HCT116 (cell line): Measurements from ENCODE around the gene SH3BGRL3. TPM values are rescaled to one million over a fixed set of nuclear protein-coding genes. Genes with fewer than 3 reads are reported as not detected.

Source experiments
- ATAC-seq: fragments of 200-7000 bp; cut with Tn5 transposase; 2 replicates; pipeline ENCODE4 v1.9.1; 2020; ENCODE audit warnings: mild to moderate bottlenecking, moderate library complexity
- BruUV-seq: library from RNA; stranded (reverse); fragments of 400-500 nt; replicated peaks from 2 replicates; lab custom pipeline; 2021; lab: Mats Ljungman, UMichigan
- CTCF ChIA-PET: fragments of 300-600 bp; sonication (Branson Sonifier 250); formaldehyde crosslinking; loops from one replicate; lab custom pipeline; 2021; ENCODE audit warnings: antibody characterized with exemption; lab: Charles Lee
- POLR2A ChIA-PET: fragments of 300-600, 350-600 bp; sonication (Branson Sonifier 250); formaldehyde crosslinking; loops from one replicate; lab custom pipeline; 2021; ENCODE audit warnings: antibody characterized with exemption; lab: Charles Lee
- RAD21 ChIA-PET, 2 experiments: fragments of 300-600 bp; sonication (Branson Sonifier 250); formaldehyde crosslinking; loops; one replicate each; lab custom pipeline; 2023; ENCODE audit warnings: low total read pairs in 2 of 2; ENCODE audit not compliant: uncharacterized antibody in 2 of 2, unreplicated experiment in 2 of 2, low non-redundant PET in 1 of 2; lab: Charles Lee
- DNase-seq: peaks from one replicate; pipeline ENCODE4 v3.0.0-alpha.2; 2010; ENCODE audit warnings: low read depth, low spot score
- H2AFZ ChIP-seq: fragments of 200-600 bp; shearing (Covaris generic), sonication (generic); 2 replicates; pipeline ENCODE4 v1.6.1; 2017; ENCODE audit warnings: low read depth, mixed run types, mixed read lengths, antibody characterized with exemption, low read length; ENCODE audit not compliant: poor library complexity, severe bottlenecking
- H3K27ac ChIP-seq: 2 replicates; pipeline ENCODE4 v1.5.1; 2012; ENCODE audit warnings: low read depth, low read length
- H3K27me3 ChIP-seq: fragments of 200-600 bp; sonication (generic); 2 replicates; pipeline ENCODE4 v1.6.1; 2016; ENCODE audit warnings: mixed run types, low read length, mixed read lengths; ENCODE audit not compliant: insufficient read depth
- H3K36me3 ChIP-seq, 2 experiments: fragments of 200-500 bp in 1 of 2; fragments of 200-600 bp in 1 of 2; sonication (Bioruptor generic) in 1 of 2; sonication (generic) in 1 of 2; 2 replicates each; pipeline versions ENCODE4 v1.5.1 to v1.6.1; 2014 to 2016; ENCODE audit warnings: low read length in 2 of 2, inconsistent platforms in 1 of 2, mixed read lengths in 1 of 2, mixed run types in 1 of 2; ENCODE audit not compliant: insufficient read depth in 2 of 2, control insufficient read depth in 1 of 2
- H3K4me1 ChIP-seq, 2 experiments: fragments of 200-600 bp in 1 of 2; sonication (generic) in 1 of 2; 2 replicates each; pipeline versions ENCODE4 v1.5.1 to v1.6.1; 2012 to 2017; ENCODE audit warnings: low read length in 2 of 2, inconsistent platforms in 1 of 2, mild to moderate bottlenecking in 1 of 2, mixed read lengths in 1 of 2, mixed run types in 1 of 2, moderate library complexity in 1 of 2; ENCODE audit not compliant: insufficient read depth in 2 of 2, control insufficient read depth in 1 of 2
- H3K4me2 ChIP-seq: fragments of 200-600 bp; sonication (generic); 2 replicates; pipeline ENCODE4 v1.6.1; 2017; ENCODE audit warnings: mixed run types, low read length, mixed read lengths
- H3K4me3 ChIP-seq, 2 experiments: fragments of 200-600 bp in 1 of 2; sonication (generic) in 1 of 2; replicated peaks in 1 of 2; 2 replicates each; pipeline ENCODE4 v1.5.1; 2011 to 2016; ENCODE audit warnings: low read length in 2 of 2, control low read depth in 1 of 2, low read depth in 1 of 2, mild to moderate bottlenecking in 1 of 2, mixed read lengths in 1 of 2, mixed run types in 1 of 2
- H3K79me2 ChIP-seq: fragments of 200-600 bp; sonication (generic); 2 replicates; pipeline ENCODE4 v1.6.1; 2017; ENCODE audit warnings: mild to moderate bottlenecking, mixed run types, low read length, moderate library complexity, mixed read lengths; ENCODE audit not compliant: insufficient read depth
- H3K9ac ChIP-seq: fragments of 200-600 bp; sonication (generic); 2 replicates; pipeline ENCODE4 v1.6.1; 2016; ENCODE audit warnings: low read length, mixed read lengths
- H3K9me2 ChIP-seq: fragments of 200-600 bp; sonication (generic), shearing (Covaris generic); 2 replicates; pipeline ENCODE4 v1.6.1; 2017; ENCODE audit warnings: mixed run types, mild to moderate bottlenecking, moderate library complexity; ENCODE audit not compliant: insufficient read depth
- H3K9me3 ChIP-seq, 2 experiments: fragments of 200-500 bp in 1 of 2; fragments of 200-600 bp in 1 of 2; sonication (Bioruptor generic) in 1 of 2; sonication (generic) in 1 of 2; 2 replicates each; pipeline ENCODE4 v1.6.1; 2014 to 2017; ENCODE audit warnings: low read length in 2 of 2, mixed read lengths in 2 of 2, inconsistent platforms in 1 of 2, low read depth in 1 of 2, mild to moderate bottlenecking in 1 of 2, mixed run types in 1 of 2, moderate library complexity in 1 of 2; ENCODE audit not compliant: control insufficient read depth in 1 of 2, insufficient read depth in 1 of 2
- H4K20me1 ChIP-seq: fragments of 200-600 bp; sonication (generic), shearing (Covaris generic); 2 replicates; pipeline ENCODE4 v1.6.1; 2017; ENCODE audit warnings: mixed run types, mild to moderate bottlenecking, moderate library complexity; ENCODE audit not compliant: insufficient read depth
- ATF3 ChIP-seq: IDR thresholded peaks from 2 replicates; pipeline ENCODE4 v1.6.1; 2012
- EGR1 ChIP-seq: IDR thresholded peaks from 2 replicates; pipeline ENCODE4 v1.6.1; 2012; ENCODE audit warnings: low read depth
- ELF1 ChIP-seq: IDR thresholded peaks from 2 replicates; pipeline ENCODE4 v1.6.1; 2012; ENCODE audit warnings: low read depth, borderline replicate concordance
- EZH2 ChIP-seq: fragments of 200-600 bp; sonication (generic); IDR thresholded peaks from 2 replicates; pipeline ENCODE4 v1.6.1; 2017; ENCODE audit warnings: antibody characterized with exemption, mixed run types
- EZH2phosphoT487 ChIP-seq: fragments of 200-600 bp; IDR thresholded peaks from 2 replicates; pipeline ENCODE4 v1.6.1; 2018; ENCODE audit warnings: antibody characterized with exemption, borderline replicate concordance
- FOSL1 ChIP-seq: IDR thresholded peaks from 2 replicates; pipeline ENCODE4 v1.6.1; 2012; ENCODE audit warnings: low read depth
- JUND ChIP-seq: IDR thresholded peaks from 2 replicates; pipeline ENCODE4 v1.6.1; 2012
- MAX ChIP-seq: IDR thresholded peaks from 2 replicates; pipeline ENCODE4 v1.6.1; 2012
- POLR2AphosphoS5 ChIP-seq: IDR thresholded peaks from 2 replicates; pipeline ENCODE4 v1.6.1; 2011; ENCODE audit warnings: mild to moderate bottlenecking, low read depth, low read length, moderate library complexity
- RAD21 ChIP-seq: IDR thresholded peaks from 2 replicates; pipeline ENCODE4 v1.6.1; 2012; ENCODE audit warnings: low read depth, mild to moderate bottlenecking
- REST ChIP-seq: IDR thresholded peaks from 2 replicates; pipeline ENCODE4 v1.6.1; 2012; ENCODE audit warnings: low read depth
- SIN3A ChIP-seq: IDR thresholded peaks from 2 replicates; pipeline ENCODE4 v1.6.1; 2012; ENCODE audit warnings: low read depth
- SP1 ChIP-seq: IDR thresholded peaks from 2 replicates; pipeline ENCODE4 v1.6.1; 2012; ENCODE audit warnings: low read depth
- SRF ChIP-seq: IDR thresholded peaks from 2 replicates; pipeline ENCODE4 v1.6.1; 2012; ENCODE audit warnings: low read depth
- YY1 ChIP-seq: IDR thresholded peaks from 2 replicates; pipeline ENCODE4 v1.6.1; 2011; ENCODE audit warnings: low read length, low read depth, moderate library complexity, mild to moderate bottlenecking; ENCODE audit not compliant: insufficient replicate concordance; ENCODE audit errors: extremely low read depth
- ZNF274 ChIP-seq: fragments of 200-500 bp; sonication (Bioruptor generic); IDR thresholded peaks from 2 replicates; pipeline ENCODE4 v1.6.1; 2014; ENCODE audit warnings: mild to moderate bottlenecking, low read depth, low read length, inconsistent platforms
- intact Hi-C: fragments of 100-400 bp; cut with micrococcal nuclease; formaldehyde crosslinking; loops from 2 replicates; pipeline ENCODE4 v1.10.0; 2022
- total RNA-seq: library from RNA; stranded (reverse); gene quantifications from one replicate; pipeline ENCODE4 v1.2.1, GENCODE V29; 2021; ENCODE audit not compliant: unreplicated experiment

Gene SH3BGRL3
- total RNA-seq, 1 experiment from 2014 or later: 112 TPM

- H3K9ac ChIP-seq: peak overlapping the region; percentile 20; the same call in 1 of the 2 replicates
- no peaks in the 10 kb centered on the region for H3K9me3 ChIP-seq
- CTCF ChIA-PET: no interaction called here
- no peak overlapping the region for H3K4me3 ChIP-seq
- no TSS peak for BruUV-seq
- H3K79me2 ChIP-seq: peaks cover 12% of the 10 kb centered on the region
- no peak overlapping the region for H2AFZ ChIP-seq
- POLR2A ChIA-PET: no interaction called here
- ATAC-seq (no peak), DNase-seq (no peak)
- H3K9me2 ChIP-seq: no peaks in the 10 kb centered on the region
- peak overlapping the region; percentile 26; the same call in 1 of the 2 replicates for H3K27ac ChIP-seq
- RAD21 ChIA-PET: no interaction called here
- H3K27me3 ChIP-seq: no peaks in the 10 kb centered on the region
- H4K20me1 ChIP-seq: no peaks in the 10 kb centered on the region
- no peak for TF ChIP-seq SP1
- no peak for TF ChIP-seq EGR1
- TF ChIP-seq SIN3A: no peak
- no peak for TF ChIP-seq YY1
- no peak for TF ChIP-seq MAX
- TF ChIP-seq FOSL1: no peak
- TF ChIP-seq POLR2AphosphoS5: no peak
- intact Hi-C loops: no loop called here
- no peaks in the 10 kb centered on the region for H3K36me3 ChIP-seq
- peaks cover 9 to 42% of the 10 kb centered on the region in 2 experiments; a peak in 3 of 4 replicates for H3K4me1 ChIP-seq
- H3K4me2 ChIP-seq: peak overlapping the region; percentile 25
Observed at GRCh38 chr1:26302733-26303405, 23.0 kb downstream of the SH3BGRL3 start.

- BruUV-seq: TSS peak; percentile 88
- CTCF ChIA-PET: no interaction called here
- TF ChIP-seq MAX (no peak), SP1 (no peak), SRF (no peak), ELF1 (no peak), RAD21 (no peak), EZH2 (no peak), POLR2AphosphoS5 (no peak), EZH2phosphoT487 (no peak), ZNF274 (no peak), REST (no peak), ATF3 (no peak), JUND (no peak)
Observed at GRCh38 chr1:26305667-26306289, 25.9 kb downstream of the SH3BGRL3 start.

More at GRCh38 chr1:26305667-26306289, 25.9 kb downstream of the SH3BGRL3 start:
- Histone ChIP-seq H3K4me2 (peak overlapping the region; percentile 100), H3K9me3 (no peaks in the 10 kb centered on the region), H4K20me1 (no peaks in the 10 kb centered on the region), H3K36me3 (no peaks in the 10 kb centered on the region), H3K79me2 (peaks cover 12% of the 10 kb centered on the region), H2AFZ (no peak overlapping the region), H3K4me1 (peaks cover 9 to 38% of the 10 kb centered on the region in 2 experiments; a peak in 3 of 4 replicates), H3K9me2 (no peaks in the 10 kb centered on the region), H3K27me3 (no peaks in the 10 kb centered on the region), H3K27ac (peak overlapping the region; percentile 28), H3K9ac (peak overlapping the region; percentile 89), H3K4me3 (peak overlapping the region; percentile 79 to 91)
- DNase-seq (no peak), ATAC-seq (peak; percentile 8; the same call in 1 of the 2 replicates)
- ChIA-PET RAD21 (no interaction called here), POLR2A (no interaction called here)
- intact Hi-C loops: no loop called here
